Kasumi-1 (cell line): Measurements from ENCODE around the gene CAND2.
"Not testable (repeated sequence)": the region's sequence is repeated elsewhere in the genome, so short reads cannot be mapped to it uniquely, and the experiment has no call there.

Experiments
- DNase-seq, 2 experiments: peaks; one replicate each; lab custom pipeline; 2025; lab: John Stamatoyannopoulos, UW

CAND2 gene

GRCh38 chr3:12830785-12831156 lies 34.3 kb downstream of the CAND2 start:
- no peak for DNase-seq

DNA sequence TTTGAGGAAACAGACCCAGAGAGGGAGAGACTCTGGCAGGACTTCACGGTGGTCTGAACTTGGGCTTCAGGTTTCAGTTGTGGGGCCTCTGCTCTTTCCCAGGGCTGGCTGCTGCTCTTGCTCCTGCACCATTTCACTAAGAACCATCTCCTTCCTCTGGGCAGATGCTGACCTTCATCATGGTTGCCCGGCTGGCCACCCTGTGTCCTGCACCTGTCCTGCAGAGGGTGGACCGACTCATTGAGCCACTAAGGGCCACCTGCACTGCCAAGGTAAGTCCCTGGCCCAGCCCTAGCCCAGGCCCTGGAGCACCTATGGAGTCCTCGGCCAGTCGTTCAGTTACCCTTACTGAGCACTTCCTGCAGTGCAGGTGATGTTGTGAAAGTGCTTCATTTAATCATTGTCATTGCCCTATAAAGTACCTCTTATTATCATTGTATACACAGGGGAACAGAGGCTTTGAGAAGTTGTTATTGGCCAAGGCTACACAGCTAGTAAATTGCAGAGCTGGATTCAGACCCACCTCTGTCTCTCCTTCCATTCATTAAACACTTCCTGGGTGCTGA lies 34.9 kb downstream of the CAND2 start:
- no peak for DNase-seq

DNA sequence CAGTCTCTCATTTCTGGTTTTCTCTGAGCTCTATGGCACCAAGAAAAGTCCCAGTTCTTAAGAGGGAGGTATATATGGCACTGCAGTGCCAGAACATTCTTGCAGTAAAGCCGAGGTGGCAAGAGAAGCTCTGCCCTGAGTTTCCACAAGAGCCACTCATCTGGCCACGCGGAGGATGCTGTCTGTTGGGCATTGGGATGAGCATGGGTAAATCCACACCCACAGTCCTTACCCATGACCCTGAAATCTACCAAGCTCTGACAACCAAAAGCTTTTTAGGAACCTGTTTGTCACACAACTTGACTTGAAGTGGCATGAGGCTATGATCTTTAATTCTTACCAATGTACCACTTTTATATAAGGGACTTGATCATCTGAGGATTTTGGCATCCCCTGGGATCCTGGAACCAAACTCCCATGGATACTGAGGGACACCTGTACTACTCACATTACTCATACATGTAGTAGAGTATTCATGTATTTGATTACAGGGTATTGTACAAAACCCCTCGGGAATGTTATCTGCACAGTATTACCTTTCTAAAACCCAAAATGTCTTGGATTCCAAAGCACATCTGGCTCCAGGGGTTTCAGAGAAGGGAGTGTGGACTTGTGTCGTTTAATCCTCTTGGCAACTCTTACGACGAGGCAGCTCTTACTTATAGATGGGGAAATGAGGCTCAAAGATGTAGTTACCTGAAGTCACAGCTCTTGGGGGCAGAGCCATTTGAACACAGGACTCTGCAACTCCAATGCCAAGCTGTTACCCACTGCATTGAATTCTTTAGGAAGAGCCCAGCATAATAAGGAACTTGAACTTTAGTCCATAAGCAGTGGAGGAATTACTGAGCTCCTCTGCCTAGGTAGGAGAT lies 36.1 kb downstream of the CAND2 start:
- no peak for DNase-seq

GRCh38 chr3:12833222-12834161 lies 37.0 kb downstream of the CAND2 start:
- DNase-seq = no peak

DNA sequence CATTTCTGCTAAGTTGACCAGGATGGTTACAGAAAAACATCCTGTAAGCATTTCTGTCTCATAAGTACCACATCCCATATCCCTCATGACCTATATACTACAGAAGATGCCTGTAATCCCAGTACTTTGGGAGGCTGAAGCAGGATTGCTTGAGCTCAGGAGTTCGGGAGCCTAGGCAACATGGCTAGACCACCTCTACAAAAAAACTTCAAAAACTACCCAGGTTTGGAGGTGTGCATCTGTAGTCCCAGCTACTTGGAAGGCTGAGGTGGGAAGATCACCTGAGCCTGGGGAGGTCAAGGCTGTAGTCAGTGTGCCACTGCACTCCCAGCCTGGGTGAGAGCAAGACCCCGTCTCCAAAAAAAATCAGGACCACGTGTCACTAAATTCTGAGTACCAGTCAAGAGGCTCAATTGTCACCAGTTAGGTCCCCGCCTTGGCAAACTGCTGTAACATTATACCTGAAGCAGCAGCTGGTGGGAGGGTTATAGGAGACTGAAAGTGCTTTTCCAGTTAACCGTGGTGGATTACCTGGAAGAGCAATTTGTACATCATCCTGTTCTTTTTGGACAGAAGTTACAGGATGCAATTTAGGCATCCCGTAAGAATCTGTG lies 38.7 kb downstream of the CAND2 start:
- DNase-seq = no peak

DNA sequence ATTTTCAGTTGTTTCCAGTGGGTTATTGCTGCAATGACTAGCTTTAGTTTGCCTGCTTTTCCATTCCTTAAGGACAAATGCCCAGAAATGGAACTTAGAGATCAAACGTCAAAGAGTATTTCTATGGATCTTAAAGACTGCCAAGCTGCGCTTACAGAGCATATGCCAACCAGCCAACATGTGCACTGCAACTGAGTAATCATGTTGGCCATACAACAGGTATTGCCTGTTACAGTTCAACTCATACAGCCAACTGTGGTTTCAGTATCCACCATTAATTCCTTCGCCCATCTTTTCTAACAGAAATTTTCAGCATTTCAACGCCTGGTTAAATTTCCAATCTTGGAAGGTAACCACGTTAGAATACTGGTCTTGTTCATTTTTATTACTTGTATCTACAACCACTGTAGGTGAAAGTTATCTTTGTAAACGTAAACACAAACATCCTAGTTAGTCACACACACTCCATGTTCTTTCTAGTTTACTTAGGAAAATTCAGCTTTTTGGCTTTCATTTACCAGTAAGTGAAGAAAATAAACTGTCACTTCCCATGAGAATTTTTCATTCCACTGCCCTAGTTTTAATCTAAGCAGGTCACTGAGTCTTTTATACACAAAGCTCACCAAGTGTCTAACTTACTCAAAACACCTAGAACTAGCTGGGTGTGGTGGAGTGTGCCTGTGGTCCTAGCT lies 41.0 kb downstream of the CAND2 start:
- DNase-seq = no peak

DNA sequence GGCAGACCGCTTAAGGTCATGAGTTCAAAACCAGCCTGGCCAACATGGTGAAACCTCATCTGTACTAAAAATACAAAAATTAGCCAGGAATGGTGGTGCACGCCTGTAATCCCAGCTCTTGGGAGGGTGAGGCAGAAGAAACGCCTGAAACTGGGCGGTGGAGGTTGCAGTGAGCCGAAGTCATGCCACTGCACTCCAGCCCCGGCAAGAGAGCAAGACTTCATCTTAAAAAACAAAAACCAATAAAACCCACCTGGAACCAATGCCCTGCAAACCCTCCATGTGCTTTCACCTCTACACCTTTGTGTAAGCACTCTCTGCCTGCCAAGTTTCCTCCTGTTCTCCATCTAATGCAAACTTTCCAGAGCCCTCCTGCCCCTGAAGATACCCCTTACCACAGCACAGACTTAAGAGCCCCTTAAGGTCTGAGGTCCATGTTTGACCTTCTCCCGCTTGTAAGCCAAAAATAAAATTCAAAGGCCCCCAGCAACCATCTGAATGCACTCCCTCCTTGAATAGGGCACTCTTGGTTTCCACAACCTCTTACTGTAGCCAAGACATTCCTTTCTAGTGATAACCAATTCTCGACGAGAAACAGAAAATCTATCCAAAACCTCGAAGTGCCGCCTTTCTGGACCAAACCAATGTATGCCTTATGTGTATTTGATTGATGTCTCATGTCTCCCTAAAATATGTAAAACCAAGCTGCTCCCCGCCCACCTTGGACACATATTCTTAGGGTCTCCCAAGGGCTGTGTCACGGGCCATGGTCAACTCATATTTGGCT lies 41.9 kb downstream of the CAND2 start:
- no peak for DNase-seq

DNA sequence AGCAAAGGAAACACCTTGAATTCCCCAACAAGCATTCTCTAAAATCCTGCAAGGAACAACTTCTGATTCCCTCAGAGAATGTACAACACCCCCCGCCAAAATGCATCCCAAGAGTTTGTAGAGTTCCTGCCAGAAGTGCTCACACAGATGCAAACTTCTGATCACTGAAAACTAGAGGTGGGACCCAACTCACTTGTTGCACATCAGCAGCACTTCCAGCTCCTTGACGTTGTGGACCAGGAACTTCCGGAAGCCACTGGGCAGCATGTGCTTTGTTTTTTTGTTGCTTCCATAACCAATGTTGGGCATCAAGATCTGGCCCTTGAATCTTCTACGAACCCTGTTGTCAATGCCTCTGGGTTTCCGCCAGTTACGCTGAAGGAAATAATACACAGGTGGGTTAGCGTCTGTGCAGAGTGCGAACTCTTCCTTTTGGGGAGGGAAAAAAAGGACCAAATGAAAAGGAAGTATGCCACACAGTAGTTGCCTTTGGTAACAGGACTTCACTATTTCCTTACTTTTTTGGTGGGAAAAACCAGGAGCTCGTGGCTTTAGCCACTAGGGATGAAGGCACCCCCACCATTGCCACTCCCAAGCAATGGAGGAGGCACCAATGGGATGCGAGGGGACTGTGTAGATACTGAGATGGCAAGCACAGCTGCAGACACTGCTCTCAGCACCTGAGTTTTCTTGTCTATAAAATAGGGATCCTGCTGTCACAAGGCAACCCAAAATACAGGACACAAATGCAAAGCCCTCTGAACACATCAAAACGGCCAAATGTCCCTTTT lies 42.9 kb downstream of the CAND2 start:
- no peak for DNase-seq

- not testable (repeated sequence) for DNase-seq
These were observed 43.7 kb downstream of the CAND2 start for GRCh38 chr3:12840148-12840547.

- no peak for DNase-seq
These were observed 44.2 kb downstream of the CAND2 start for GRCh38 chr3:12840591-12841148.

DNA sequence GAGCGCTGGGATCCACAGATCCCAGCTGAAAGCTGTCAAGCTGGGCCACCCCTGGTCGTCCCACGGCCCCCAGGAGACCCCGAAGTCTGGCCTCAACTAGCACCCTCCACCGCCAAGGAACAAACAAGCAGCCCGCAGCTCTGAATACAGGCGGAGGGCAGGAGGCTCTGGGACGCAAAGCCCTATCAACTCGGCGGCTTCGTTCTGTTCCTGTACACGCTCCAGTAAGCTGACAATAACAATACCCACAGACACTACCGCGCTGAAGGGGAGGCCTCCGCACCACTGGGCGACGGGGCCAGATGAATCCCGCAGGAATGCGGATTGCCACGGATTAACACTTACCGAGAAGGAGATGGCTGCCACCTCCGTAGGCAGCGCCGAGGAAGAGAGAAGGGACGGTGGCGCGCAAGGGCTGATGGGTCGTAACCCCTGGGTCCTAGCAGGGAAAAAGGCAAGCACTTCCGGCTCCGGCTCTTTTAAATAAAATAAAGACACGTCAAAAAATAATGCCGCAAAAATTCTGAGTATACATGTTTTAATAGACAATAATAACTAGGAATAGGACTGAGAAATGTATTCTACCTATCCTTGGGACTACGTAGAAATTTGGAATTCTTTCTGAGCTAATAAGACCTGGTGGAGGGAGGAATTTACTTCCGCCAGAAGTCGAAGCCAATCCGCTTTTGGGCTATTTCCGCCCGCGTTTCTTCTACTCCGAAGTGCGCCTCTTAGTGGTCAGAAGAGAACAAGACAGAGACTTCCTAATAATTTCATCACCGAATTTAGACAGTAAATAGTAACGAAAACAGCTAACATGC lies 44.9 kb downstream of the CAND2 start, which contains the start of gene RPL32:
TSS of gene RPL32 (minus strand) at position 417 of the 821 bp plus-strand sequence. CDS start 1,328 bp downstream, outside the sequence.
- DNase-seq = peak; percentile 97 to 98

GRCh38 chr3:12841970-12842328 lies 45.5 kb downstream of the CAND2 start:
- no peak for DNase-seq

GRCh38 chr3:12842469-12842868 lies 46.0 kb downstream of the CAND2 start:
- DNase-seq = no peak

DNA sequence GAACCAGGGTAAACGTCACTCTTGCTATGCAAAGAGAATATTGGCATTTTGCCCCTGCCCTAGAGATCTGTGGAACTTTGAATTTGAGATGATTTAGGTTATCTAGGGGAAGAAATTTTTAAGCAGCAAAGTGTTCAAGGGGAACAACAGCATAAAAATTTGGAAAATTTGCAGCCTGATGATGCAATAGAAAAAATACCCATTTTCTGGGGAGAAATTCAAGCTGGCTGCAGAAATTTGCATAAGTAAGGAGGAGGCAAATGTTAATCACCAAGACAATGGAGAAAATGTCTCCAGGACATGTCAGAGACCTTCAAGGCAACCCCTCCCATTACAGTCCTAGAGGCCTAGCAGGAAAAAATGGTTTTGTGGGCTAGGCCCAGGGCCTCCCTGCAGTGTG lies 49.3 kb downstream of the CAND2 start:
- DNase-seq = no peak

DNA sequence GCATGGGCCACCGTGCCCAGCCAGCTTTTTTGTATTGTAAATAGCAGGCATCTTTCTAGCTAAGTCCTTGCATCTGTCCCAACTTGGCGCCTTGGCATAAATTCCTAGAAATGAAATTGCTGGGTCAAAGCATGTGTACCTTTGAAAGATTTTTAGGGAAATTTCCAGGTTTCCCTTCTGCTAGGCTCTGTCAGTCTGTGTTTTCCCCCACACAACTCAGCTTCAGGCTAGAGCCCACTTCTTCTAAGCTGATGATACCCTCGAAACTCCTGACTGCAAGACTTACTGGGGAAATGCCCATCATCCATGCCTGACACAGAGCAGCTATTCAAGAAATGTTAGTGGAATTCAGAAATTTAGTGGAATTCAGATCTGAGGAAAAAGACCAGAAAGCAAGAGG lies 55.7 kb downstream of the CAND2 start:
- no peak for DNase-seq

DNA sequence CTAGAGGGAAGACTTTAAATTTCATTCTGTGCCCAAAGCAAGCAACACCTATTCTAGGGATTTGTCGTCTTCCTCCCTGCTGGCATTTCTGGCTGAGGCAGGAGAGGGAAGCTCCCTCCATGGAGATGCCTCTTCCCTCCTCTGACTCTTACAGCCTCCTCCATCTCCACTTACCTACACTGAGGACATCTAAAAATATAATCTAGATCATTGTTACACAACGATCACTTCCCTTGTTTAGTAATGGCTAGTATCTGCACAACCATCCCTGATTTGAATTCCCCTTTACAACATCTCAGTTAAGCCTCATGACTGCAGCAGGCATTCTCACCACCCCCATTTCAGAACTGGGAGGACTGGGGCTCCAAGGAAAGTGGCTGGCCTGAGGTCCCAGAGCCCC lies 57.4 kb downstream of the CAND2 start:
- not testable (repeated sequence) for DNase-seq

- DNase-seq = no peak
These were observed 58.1 kb downstream of the CAND2 start for GRCh38 chr3:12854565-12854964.

- DNase-seq = no peak
These were observed 60.1 kb downstream of the CAND2 start for GRCh38 chr3:12856626-12857025.

DNA sequence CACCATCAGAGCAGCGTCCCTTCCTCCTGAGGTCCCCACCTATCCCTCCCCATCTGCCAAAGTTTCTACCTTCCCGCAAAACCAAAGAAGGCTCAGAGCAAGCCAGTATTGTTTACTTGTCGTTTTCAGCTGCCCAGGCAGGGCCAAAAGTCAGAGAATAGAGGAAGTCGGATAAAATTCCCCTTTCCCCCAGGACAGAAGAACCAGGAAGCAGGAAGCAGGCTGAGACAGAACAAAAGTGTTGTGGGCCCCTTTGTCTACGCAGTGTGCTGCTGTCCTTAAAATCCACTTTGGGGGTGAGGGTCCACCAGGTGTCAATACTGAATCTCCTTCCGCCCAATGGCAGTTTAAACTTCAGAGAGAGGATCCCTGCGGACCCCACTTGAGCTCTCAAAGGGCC lies 63.4 kb downstream of the CAND2 start:
- DNase-seq = no peak
